GM23338 (cell line): ENCODE measurements around the gene KRTAP22-2. TPM values are rescaled to one million over a fixed set of nuclear protein-coding genes. Genes with fewer than 3 reads are reported as not detected.

ENCODE experiments used
- CREB1 ChIP-seq: fragments of 250-450 bp; sonication (Bioruptor Pico); IDR thresholded peaks from 2 replicates; pipeline ENCODE4 v1.5.0; 2020; ENCODE audit warnings: low read depth, mild to moderate bottlenecking, moderate library complexity
- ETS1 ChIP-seq: IDR thresholded peaks from 2 replicates; pipeline ENCODE4 v1.6.1; 2016; ENCODE audit warnings: antibody characterized with exemption
- EZH2 ChIP-seq: fragments of 200-600 bp; sonication (generic); IDR thresholded peaks from one replicate; pipeline ENCODE4 v1.8.0; 2017; ENCODE audit warnings: antibody characterized with exemption, mild to moderate bottlenecking, low read depth; ENCODE audit not compliant: unreplicated experiment
- EZH2phosphoT487 ChIP-seq: fragments of 200-600 bp; sonication (generic); IDR thresholded peaks from one replicate; pipeline ENCODE4 v1.8.1; 2018; ENCODE audit warnings: antibody characterized with exemption; ENCODE audit not compliant: unreplicated experiment
- JUNB ChIP-seq: IDR thresholded peaks from one replicate; pipeline ENCODE4 v1.6.1; 2016; ENCODE audit warnings: antibody characterized with exemption; ENCODE audit not compliant: unreplicated experiment
- NANOG ChIP-seq: IDR thresholded peaks from 2 replicates; pipeline ENCODE4 v1.6.1; 2016; ENCODE audit warnings: antibody characterized with exemption, borderline replicate concordance
- POLR2AphosphoS5 ChIP-seq: IDR thresholded peaks from 2 replicates; pipeline ENCODE4 v1.6.1; 2016; ENCODE audit warnings: antibody characterized with exemption, low read depth
- STAT1 ChIP-seq: IDR thresholded peaks from one replicate; pipeline ENCODE4 v1.6.1; 2016; ENCODE audit warnings: antibody characterized with exemption; ENCODE audit not compliant: unreplicated experiment
- ZNF331 ChIP-seq: fragments of 250-450 bp; sonication (Bioruptor Pico); IDR thresholded peaks from 2 replicates; pipeline ENCODE4 v1.5.0; 2020; ENCODE audit warnings: low read depth, mild to moderate bottlenecking, moderate library complexity
- ZNF462 ChIP-seq: fragments of 250-450 bp; sonication (Bioruptor Pico); IDR thresholded peaks from 2 replicates; pipeline ENCODE4 v1.5.0; 2020; ENCODE audit warnings: mild to moderate bottlenecking, moderate library complexity
- polyA plus RNA-seq: library from polyadenylated mRNA; unstranded; fragments of >200 nt; fragmentation: Nextera tagmentation; extraction: Ambion mirVana; gene quantifications from 2 replicates; pipeline ENCODE4 v1.2.1, GENCODE V29; 2016
- total RNA-seq: library from RNA; depleted of rRNA; stranded (reverse); fragments of >200 nt; shearing (Covaris generic); gene quantifications from 2 replicates; pipeline ENCODE4 v1.2.3, GENCODE V29; 2014
- TF ChIP-seq, protein P1 (sequence below), 2 experiments: fragments of 200-600 bp in 1 of 2; sonication (generic) in 1 of 2; conservative IDR thresholded peaks; 2 replicates each; pipeline versions ENCODE4 v1.5.1 to v1.6.1; 2016 to 2017; ENCODE audit warnings: antibody characterized with exemption in 2 of 2, low read depth in 2 of 2, mild to moderate bottlenecking in 2 of 2, moderate library complexity in 1 of 2

KRTAP22-2 gene
- total and polyA plus RNA-seq, 2 experiments from 2014 or later: not detected

GRCh38 chr21:30638686-30639085, 48.5 kb upstream of the KRTAP22-2 start (continued):
- TF ChIP-seq ZNF462 (CRISPR knock-in tag) (no peak), NANOG (no peak), EZH2phosphoT487 (no peak), CREB1 (CRISPR knock-in tag) (no peak), ETS1 (no peak), STAT1 (no peak), EZH2 (no peak), JUNB (no peak), ZNF331 (CRISPR knock-in tag) (no peak), POLR2AphosphoS5 (no peak)
- TF ChIP-seq, protein P1, sequence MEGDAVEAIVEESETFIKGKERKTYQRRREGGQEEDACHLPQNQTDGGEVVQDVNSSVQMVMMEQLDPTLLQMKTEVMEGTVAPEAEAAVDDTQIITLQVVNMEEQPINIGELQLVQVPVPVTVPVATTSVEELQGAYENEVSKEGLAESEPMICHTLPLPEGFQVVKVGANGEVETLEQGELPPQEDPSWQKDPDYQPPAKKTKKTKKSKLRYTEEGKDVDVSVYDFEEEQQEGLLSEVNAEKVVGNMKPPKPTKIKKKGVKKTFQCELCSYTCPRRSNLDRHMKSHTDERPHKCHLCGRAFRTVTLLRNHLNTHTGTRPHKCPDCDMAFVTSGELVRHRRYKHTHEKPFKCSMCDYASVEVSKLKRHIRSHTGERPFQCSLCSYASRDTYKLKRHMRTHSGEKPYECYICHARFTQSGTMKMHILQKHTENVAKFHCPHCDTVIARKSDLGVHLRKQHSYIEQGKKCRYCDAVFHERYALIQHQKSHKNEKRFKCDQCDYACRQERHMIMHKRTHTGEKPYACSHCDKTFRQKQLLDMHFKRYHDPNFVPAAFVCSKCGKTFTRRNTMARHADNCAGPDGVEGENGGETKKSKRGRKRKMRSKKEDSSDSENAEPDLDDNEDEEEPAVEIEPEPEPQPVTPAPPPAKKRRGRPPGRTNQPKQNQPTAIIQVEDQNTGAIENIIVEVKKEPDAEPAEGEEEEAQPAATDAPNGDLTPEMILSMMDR (conservative IDR thresholded peaks at IDR 0.05; ENCODE audit: low read depth in 2 of 2): no peak
